Smooth muscle cell (in vitro differentiated cells): ENCODE results near the gene TRAPPC3L. TPM values are rescaled to one million over a fixed set of nuclear protein-coding genes. Genes with fewer than 3 reads are reported as not detected.

Source experiments
- DNase-seq: peaks from one replicate; lab custom pipeline; 2025; ENCODE audit not compliant: unreplicated experiment; lab: John Stamatoyannopoulos, UW
- H2AFZ ChIP-seq: fragments of 200-600 bp; sonication (generic); 2 replicates; pipeline ENCODE4 v1.6.0; 2016; ENCODE audit warnings: antibody characterized with exemption, low read depth, mild to moderate bottlenecking
- H3F3A ChIP-seq: fragments of 200-600 bp; sonication (generic); 2 replicates; pipeline ENCODE4 v1.6.0; 2017; ENCODE audit warnings: antibody characterized with exemption, low read depth
- H3K27ac ChIP-seq: fragments of 200-600 bp; sonication (generic); 2 replicates; pipeline ENCODE4 v1.5.1; 2016; ENCODE audit warnings: low read depth, mild to moderate bottlenecking
- H3K27me3 ChIP-seq: fragments of 200-600 bp; sonication (generic); 2 replicates; pipeline ENCODE4 v1.6.1; 2016; ENCODE audit warnings: low read depth, mild to moderate bottlenecking
- H3K36me3 ChIP-seq: fragments of 200-600 bp; sonication (generic); 2 replicates; pipeline ENCODE4 v1.5.1; 2016; ENCODE audit warnings: low read depth
- H3K4me1 ChIP-seq: fragments of 200-600 bp; sonication (generic); 2 replicates; pipeline ENCODE4 v1.5.1; 2016; ENCODE audit warnings: low read depth
- H3K4me2 ChIP-seq: fragments of 200-600 bp; sonication (generic); 2 replicates; pipeline ENCODE4 v1.6.0; 2016; ENCODE audit warnings: mild to moderate bottlenecking
- H3K4me3 ChIP-seq: fragments of 200-600 bp; sonication (generic); 2 replicates; pipeline ENCODE4 v1.5.1; 2016; ENCODE audit warnings: mild to moderate bottlenecking
- H3K79me2 ChIP-seq: fragments of 200-600 bp; sonication (generic); 2 replicates; pipeline ENCODE4 v1.6.0; 2016; ENCODE audit warnings: low read depth, mild to moderate bottlenecking
- H3K9ac ChIP-seq: fragments of 200-600 bp; sonication (generic); 2 replicates; pipeline ENCODE4 v1.6.0; 2016; ENCODE audit warnings: low read depth
- H3K9me3 ChIP-seq: fragments of 200-600 bp; sonication (generic); replicated peaks from 2 replicates; pipeline ENCODE4 v1.5.1; 2016; ENCODE audit warnings: low read depth
- H4K20me1 ChIP-seq: fragments of 200-600 bp; sonication (generic); 2 replicates; pipeline ENCODE4 v1.6.0; 2016; ENCODE audit warnings: low read depth
- CTCF ChIP-seq: fragments of 200-600 bp; sonication (generic); IDR thresholded peaks from 2 replicates; pipeline ENCODE4 v1.5.1; 2017; ENCODE audit warnings: borderline replicate concordance, mild to moderate bottlenecking, antibody characterized with exemption; ENCODE audit not compliant: insufficient read depth, poor library complexity, severe bottlenecking
- WGBS: methylation state at CpG from one replicate; pipeline ENCODE4 v1.1.7; 2016; ENCODE audit warnings: low lambda C conversion rate; 5-methylcytosine and 5-hydroxymethylcytosine counted together
- polyA plus RNA-seq: library from polyadenylated mRNA; unstranded; fragments of >200 nt; fragmentation: Nextera tagmentation; extraction: Ambion mirVana; gene quantifications from 2 replicates; pipeline ENCODE4 v1.2.1, GENCODE V29; 2016
- total RNA-seq: library from RNA; depleted of rRNA; stranded (reverse); fragments of >200 nt; gene quantifications from 2 replicates; pipeline ENCODE4 v1.2.3, GENCODE V29; 2014

TRAPPC3L gene
- total and polyA plus RNA-seq, 2 experiments from 2014 or later: 0.11 TPM; not detected in 1

- no peaks in the 10 kb centered on the region for H3F3A ChIP-seq
- peak within 1 kb of the TSS; percentile 90 for H3K4me2 ChIP-seq
- DNase-seq: no peak
- H3K27ac ChIP-seq: peak within 1 kb of the TSS; percentile 82
- peak; percentile 47 for TF ChIP-seq CTCF
- H3K27me3 ChIP-seq: no peaks in the 10 kb centered on the region
- H3K4me1 ChIP-seq: peaks cover 16% of the 10 kb centered on the region
- H3K4me3 ChIP-seq: peak within 1 kb of the TSS; percentile 45
- no peaks in the 10 kb centered on the region for H3K36me3 ChIP-seq
- peak within 1 kb of the TSS; percentile 88 for H2AFZ ChIP-seq
- WGBS: 20% methylated on average over 10 of the region's 10 CpGs
- no peaks in the 10 kb centered on the region for H4K20me1 ChIP-seq
- H3K9ac ChIP-seq: peak within 1 kb of the TSS; percentile 53
- peaks cover 9% of the 10 kb centered on the region for H3K79me2 ChIP-seq
- H3K9me3 ChIP-seq: no peaks in the 10 kb centered on the region
Observed at GRCh38 chr6:116511424-116512110, 33.9 kb downstream of the TRAPPC3L start, which contains the start of gene CALHM5. CALHM5 (plus strand) TSS chr6:116511639; CDS start chr6:116511697, 58 bp downstream.

GRCh38 chr6:116508527-116508926 lies 37.0 kb downstream of the TRAPPC3L start:
- Histone ChIP-seq H3K9me3 (no peaks in the 10 kb centered on the region), H3K27ac (no peak overlapping the region), H3K9ac (no peak overlapping the region), H3K36me3 (no peaks in the 10 kb centered on the region), H3F3A (no peaks in the 10 kb centered on the region), H2AFZ (no peak overlapping the region), H3K4me1 (peaks cover 15% of the 10 kb centered on the region), H4K20me1 (no peaks in the 10 kb centered on the region), H3K4me3 (no peak overlapping the region), H3K4me2 (no peak overlapping the region), H3K27me3 (no peaks in the 10 kb centered on the region), H3K79me2 (peaks cover 6% of the 10 kb centered on the region)
- TF ChIP-seq CTCF: no peak
- DNase-seq: no peak

GRCh38 chr6:116507324-116507723 lies 38.2 kb downstream of the TRAPPC3L start:
- H3K79me2 ChIP-seq: no peaks in the 10 kb centered on the region
- no peaks in the 10 kb centered on the region for H3K9me3 ChIP-seq
- H3K27ac ChIP-seq: no peak overlapping the region
- 82% methylated on average over 3 of the region's 3 CpGs for WGBS
- H3F3A ChIP-seq: no peaks in the 10 kb centered on the region
- no peak overlapping the region for H3K4me2 ChIP-seq
- no peaks in the 10 kb centered on the region for H3K27me3 ChIP-seq
- H3K9ac ChIP-seq: no peak overlapping the region
- no peaks in the 10 kb centered on the region for H4K20me1 ChIP-seq
- H3K4me1 ChIP-seq: peaks cover 4% of the 10 kb centered on the region
- TF ChIP-seq CTCF: no peak
- H3K4me3 ChIP-seq: no peak overlapping the region
- DNase-seq: no peak
- H3K36me3 ChIP-seq: no peaks in the 10 kb centered on the region
- H2AFZ ChIP-seq: no peak overlapping the region

GRCh38 chr6:116500969-116501433 lies 44.5 kb downstream of the TRAPPC3L start:
- no peaks in the 10 kb centered on the region for H3F3A ChIP-seq
- DNase-seq: no peak
- H3K79me2 ChIP-seq: no peaks in the 10 kb centered on the region
- H3K27me3 ChIP-seq: no peaks in the 10 kb centered on the region
- H3K9ac ChIP-seq: no peak overlapping the region
- H3K4me2 ChIP-seq: no peak overlapping the region
- H3K9me3 ChIP-seq: no peaks in the 10 kb centered on the region
- no peaks in the 10 kb centered on the region for H4K20me1 ChIP-seq
- TF ChIP-seq CTCF: no peak
- peak overlapping the region; percentile 3 for H2AFZ ChIP-seq
- no peaks in the 10 kb centered on the region for H3K4me1 ChIP-seq
- H3K27ac ChIP-seq: no peak overlapping the region
- no peaks in the 10 kb centered on the region for H3K36me3 ChIP-seq
- WGBS: 74% methylated on average over 9 of the region's 9 CpGs
- H3K4me3 ChIP-seq: no peak overlapping the region
